Lung (tissue), 12 donors: ENCODE data around the gene RTP5. TPM values are rescaled to one million over a fixed set of nuclear protein-coding genes. Genes with fewer than 3 reads are reported as not detected.

Source experiments
- ATAC-seq: fragments of 200-7000 bp; cut with Tn5 transposase; one replicate; pipeline ENCODE4 v1.9.1; 2020; ENCODE audit warnings: moderate number of reproducible peaks; ENCODE audit not compliant: insufficient read depth, low FRiP score
- DNase-seq, 3 donors: peaks; one replicate each; pipeline ENCODE4 v3.0.0-alpha.2; 2013 to 2017
- H3K27ac ChIP-seq, 2 donors: one replicate each; pipeline ENCODE4 v1.5.1; 2013; ENCODE audit warnings: mild to moderate bottlenecking in 2 of 2, moderate library complexity in 2 of 2, control low read depth in 1 of 2, inconsistent platforms in 1 of 2, low read depth in 1 of 2, low read length in 1 of 2
- H3K27me3 ChIP-seq, 3 donors: one replicate each; pipeline ENCODE4 v1.5.1; 2013; ENCODE audit warnings: low read length in 2 of 3; ENCODE audit not compliant: control insufficient read depth in 3 of 3, insufficient read depth in 3 of 3
- H3K36me3 ChIP-seq, 4 donors: one replicate each; pipeline ENCODE4 v1.5.1; 2013; ENCODE audit warnings: low read length in 4 of 4, mild to moderate bottlenecking in 1 of 4, moderate library complexity in 1 of 4; ENCODE audit not compliant: control insufficient read depth in 4 of 4, insufficient read depth in 4 of 4
- H3K4me1 ChIP-seq, 5 donors: one replicate each; pipeline ENCODE4 v1.5.1; 2013; ENCODE audit warnings: low read length in 5 of 5, mild to moderate bottlenecking in 2 of 5, moderate library complexity in 1 of 5; ENCODE audit not compliant: control insufficient read depth in 5 of 5, insufficient read depth in 5 of 5
- H3K4me3 ChIP-seq: one replicate; pipeline ENCODE4 v1.5.1; 2013; ENCODE audit warnings: mild to moderate bottlenecking, control low read depth, moderate library complexity
- H3K9ac ChIP-seq, 2 donors: one replicate each; pipeline ENCODE4 v1.5.1; 2013; ENCODE audit warnings: low read length in 2 of 2, control low read depth in 1 of 2; ENCODE audit not compliant: insufficient read depth in 1 of 2
- H3K9me3 ChIP-seq, 4 donors: one replicate each; pipeline ENCODE4 v1.5.1; 2013; ENCODE audit warnings: low read length in 3 of 4, mild to moderate bottlenecking in 1 of 4, moderate library complexity in 1 of 4; ENCODE audit not compliant: control insufficient read depth in 4 of 4, insufficient read depth in 3 of 4
- CTCF ChIP-seq: IDR thresholded peaks from 2 replicates; pipeline ENCODE4 v1.5.1; 2012; ENCODE audit warnings: mild to moderate bottlenecking; ENCODE audit errors: control extremely low read depth, extremely low read depth
- WGBS, 2 donors: extraction: QIAGEN DNeasy Blood & Tissue Kit; methylation state at CpG; one replicate each; pipeline ENCODE4 v1.1.7; 2013; 5-methylcytosine and 5-hydroxymethylcytosine counted together
- polyA plus RNA-seq, 2 donors: library from polyadenylated mRNA; stranded (reverse); fragments of 200-250 nt; gene quantifications; one replicate each; pipeline ENCODE4 v1.2.1, GENCODE V29; 2013
- total RNA-seq, 2 donors: library from RNA; depleted of rRNA in 1 of 2; stranded (reverse); fragments of >200 nt in 1 of 2; gene quantifications; one replicate each; pipeline ENCODE4 v1.2.1, GENCODE V29; 2014 to 2021
- donor health status: control.
- donor health status: control.
- donor health status: Bipolar disorder and iron deficiency.
- donor health status: healthy.
- donor health status: DM: yes; HTN: yes; CAD: no.

The RTP5 gene
- total and polyA plus RNA-seq, 4 donors: 0.08 to 0.13 (median 0.09) TPM; not detected in 1

DNA sequence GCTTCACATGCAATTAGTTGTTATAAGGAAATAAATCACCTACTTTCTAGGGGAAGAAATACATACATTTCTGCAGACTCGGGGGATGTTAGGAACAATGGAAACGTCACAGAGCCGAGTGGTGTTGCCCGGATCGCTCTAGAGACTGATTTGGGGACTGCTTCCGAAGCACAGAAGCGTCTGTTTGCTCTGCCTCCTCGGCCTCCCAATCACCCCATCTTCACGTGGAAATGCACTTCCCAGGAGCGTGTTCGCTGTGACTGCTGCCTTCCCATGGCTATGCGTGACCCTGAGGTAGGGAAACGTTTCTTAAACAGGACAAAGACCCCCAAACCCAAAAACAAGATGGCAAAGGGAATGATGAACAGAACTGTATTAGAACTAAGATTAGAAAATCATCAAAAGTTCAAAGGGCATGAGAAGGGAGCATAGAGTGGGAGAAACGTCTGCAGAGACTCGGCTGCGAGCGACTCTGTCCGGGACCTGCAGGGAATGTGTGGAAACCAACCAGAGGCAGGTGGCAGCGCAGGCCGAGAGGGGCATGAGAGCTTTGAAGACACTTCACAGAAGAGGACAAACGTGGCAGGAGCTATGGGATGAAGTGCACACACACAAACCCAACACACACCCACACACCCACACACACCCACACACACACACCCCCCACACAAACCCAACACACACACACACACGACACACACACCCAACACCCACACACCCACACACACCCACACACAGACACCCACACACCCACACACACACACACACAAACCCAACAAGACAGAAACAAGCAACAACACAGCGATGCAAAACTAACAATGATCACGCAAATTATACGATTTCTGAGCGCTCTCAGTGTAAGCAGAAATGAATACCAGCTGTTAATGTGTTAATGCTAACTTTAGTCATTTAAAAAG, 41.3 kb downstream of the RTP5 start:
- no peak for ATAC-seq
- H3K27me3 ChIP-seq: no peaks in the 10 kb centered on the region
- TF ChIP-seq CTCF: no peak
- no peak for DNase-seq
- H3K4me1 ChIP-seq: no peaks in the 10 kb centered on the region
- no peak overlapping the region for H3K27ac ChIP-seq
- no peak overlapping the region for H3K9ac ChIP-seq
- peaks cover 0 to 2% (median 0%) of the 10 kb centered on the region in 4 donors for H3K36me3 ChIP-seq
- peaks cover 0 to 10% (median 0%) of the 10 kb centered on the region in 4 donors for H3K9me3 ChIP-seq
- H3K4me3 ChIP-seq: no peak overlapping the region
- WGBS, 2 donors: 93 to 97% methylated on average over 26 of the region's 26 CpGs

- Histone ChIP-seq H3K9me3 (peaks cover 0 to 10% (median 0%) of the 10 kb centered on the region in 4 donors), H3K4me3 (no peak overlapping the region), H3K9ac (no peak overlapping the region), H3K4me1 (no peaks in the 10 kb centered on the region), H3K36me3 (peaks cover 0 to 2% (median 0%) of the 10 kb centered on the region in 4 donors), H3K27ac (no peak overlapping the region), H3K27me3 (no peaks in the 10 kb centered on the region)
- 96 to 98% methylated on average over 10 of the region's 10 CpGs for WGBS, 2 donors
- ATAC-seq: no peak
- DNase-seq: no peak
- TF ChIP-seq CTCF: no peak
Measured at GRCh38 chr2:241911551-241911950, 42.0 kb downstream of the RTP5 start.

- no peak overlapping the region for H3K4me3 ChIP-seq
- WGBS, 2 donors: 96% methylated on average over 17 of the region's 17 CpGs
- H3K27ac ChIP-seq: no peak overlapping the region
- no peak for TF ChIP-seq CTCF
- H3K36me3 ChIP-seq: peaks cover 0 to 2% (median 0%) of the 10 kb centered on the region in 4 donors
- H3K4me1 ChIP-seq: no peaks in the 10 kb centered on the region
- no peaks in the 10 kb centered on the region for H3K27me3 ChIP-seq
- H3K9ac ChIP-seq: no peak overlapping the region
- H3K9me3 ChIP-seq: peaks cover 0 to 10% (median 0%) of the 10 kb centered on the region in 4 donors
- no peak for DNase-seq
- ATAC-seq: no peak
Measured at GRCh38 chr2:241912021-241912555, 42.6 kb downstream of the RTP5 start.
